Stimulated activated CD8-positive, alpha-beta memory T cell treated with anti-CD3 and anti-CD28 coated beads, Interleukin-7, amount 100 ng/mL, for 4 hours (primary cell): ENCODE data around the gene TNRC6C.

Source experiments
- DNase-seq, 2 donors: peaks; one replicate each; pipeline ENCODE4 v3.0.0-alpha.2; 2020; ENCODE audit warnings: low read depth in 2 of 2

The TNRC6C gene

DNA sequence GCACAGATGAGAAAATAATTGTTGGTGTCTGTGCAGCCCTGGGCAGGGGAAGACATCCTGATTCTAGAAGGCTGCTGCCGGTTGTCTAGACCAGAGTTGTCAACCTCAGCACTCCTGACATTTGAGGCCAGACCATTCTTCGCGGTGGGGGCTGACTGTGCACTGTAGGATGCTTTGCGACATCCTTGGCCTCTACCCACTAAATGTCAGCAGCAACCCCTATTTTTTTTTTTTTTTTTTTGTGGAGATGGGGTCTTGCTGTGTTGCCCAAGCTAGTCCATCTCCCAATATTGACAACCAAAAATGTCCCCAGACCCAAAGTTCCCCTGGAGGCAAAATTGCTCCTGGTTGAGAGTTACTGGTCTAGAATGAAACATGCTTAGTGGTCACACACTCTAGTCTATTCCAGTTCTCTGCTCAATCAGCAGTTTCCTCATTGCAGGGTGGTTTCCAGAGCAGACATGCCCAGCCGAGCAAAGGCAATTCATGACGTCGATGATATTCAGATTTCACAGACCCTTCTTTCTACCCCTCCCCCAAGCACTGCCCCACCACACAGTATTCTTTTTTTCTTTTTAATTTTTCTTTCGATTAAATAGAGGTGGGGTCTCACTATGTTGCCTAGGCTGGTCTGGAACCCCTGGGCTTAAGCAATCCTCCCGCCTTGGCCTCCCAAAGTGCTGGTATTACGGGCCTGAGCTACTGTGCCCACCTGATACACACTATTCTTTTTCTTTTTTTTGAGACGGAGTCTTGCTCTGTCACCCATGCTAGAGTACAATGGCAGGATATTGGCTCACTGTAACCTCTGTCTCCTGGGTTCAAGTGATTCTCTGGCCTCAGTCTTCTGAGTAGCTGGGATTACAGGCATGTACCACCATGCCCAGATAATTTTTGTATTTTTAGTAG, 196.7 kb downstream of the TNRC6C start:
- DNase-seq: no peak
